ENCODE results near the gene GLIS1.

DNA sequence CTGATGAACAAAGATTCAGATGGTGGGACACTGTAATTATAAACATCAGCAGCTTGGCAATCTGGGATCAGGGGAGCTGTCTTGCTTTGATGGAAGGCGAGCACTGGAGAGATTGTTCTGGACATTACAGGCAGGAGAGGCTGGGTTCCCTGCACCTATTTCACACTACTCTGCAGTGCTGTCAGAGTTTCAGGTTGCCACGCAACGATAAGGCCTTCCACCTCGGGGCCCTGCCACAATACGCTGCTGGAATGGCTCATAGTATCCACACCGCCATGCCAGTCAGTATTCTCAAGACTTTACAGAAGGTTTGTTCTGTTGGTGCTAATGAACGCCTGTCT, 96.8 kb downstream of the GLIS1 start:
- TF ChIP-seq, protein P1, sequence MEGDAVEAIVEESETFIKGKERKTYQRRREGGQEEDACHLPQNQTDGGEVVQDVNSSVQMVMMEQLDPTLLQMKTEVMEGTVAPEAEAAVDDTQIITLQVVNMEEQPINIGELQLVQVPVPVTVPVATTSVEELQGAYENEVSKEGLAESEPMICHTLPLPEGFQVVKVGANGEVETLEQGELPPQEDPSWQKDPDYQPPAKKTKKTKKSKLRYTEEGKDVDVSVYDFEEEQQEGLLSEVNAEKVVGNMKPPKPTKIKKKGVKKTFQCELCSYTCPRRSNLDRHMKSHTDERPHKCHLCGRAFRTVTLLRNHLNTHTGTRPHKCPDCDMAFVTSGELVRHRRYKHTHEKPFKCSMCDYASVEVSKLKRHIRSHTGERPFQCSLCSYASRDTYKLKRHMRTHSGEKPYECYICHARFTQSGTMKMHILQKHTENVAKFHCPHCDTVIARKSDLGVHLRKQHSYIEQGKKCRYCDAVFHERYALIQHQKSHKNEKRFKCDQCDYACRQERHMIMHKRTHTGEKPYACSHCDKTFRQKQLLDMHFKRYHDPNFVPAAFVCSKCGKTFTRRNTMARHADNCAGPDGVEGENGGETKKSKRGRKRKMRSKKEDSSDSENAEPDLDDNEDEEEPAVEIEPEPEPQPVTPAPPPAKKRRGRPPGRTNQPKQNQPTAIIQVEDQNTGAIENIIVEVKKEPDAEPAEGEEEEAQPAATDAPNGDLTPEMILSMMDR (IDR thresholded peaks at IDR 0.05), result no peak
- TF ChIP-seq POLR2A (IDR thresholded peaks at IDR 0.05) (no peak), POLR2AphosphoS5 (IDR thresholded peaks at IDR 0.05) (no peak), EP300 (IDR thresholded peaks at IDR 0.05) (no peak)
